Ishikawa (cell line): ENCODE data around the gene CNTNAP2.

ENCODE experiments used
- CEBPB ChIP-seq: IDR thresholded peaks from 2 replicates; pipeline ENCODE4 v1.6.1; 2012
- CREB1 ChIP-seq: IDR thresholded peaks from 2 replicates; pipeline ENCODE4 v1.6.1; 2012; ENCODE audit warnings: low read depth
- EGR1 ChIP-seq: IDR thresholded peaks from 2 replicates; pipeline ENCODE4 v1.6.1; 2012
- EP300 ChIP-seq: IDR thresholded peaks from 2 replicates; pipeline ENCODE4 v1.6.1; 2012; ENCODE audit warnings: borderline replicate concordance
- FOXM1 ChIP-seq: IDR thresholded peaks from 2 replicates; pipeline ENCODE4 v1.6.1; 2012; ENCODE audit warnings: low read depth, borderline replicate concordance
- MAX ChIP-seq: IDR thresholded peaks from 2 replicates; pipeline ENCODE4 v1.6.1; 2012
- NFIC ChIP-seq: IDR thresholded peaks from 2 replicates; pipeline ENCODE4 v1.6.1; 2012
- RAD21 ChIP-seq: IDR thresholded peaks from 2 replicates; pipeline ENCODE4 v1.6.1; 2012; ENCODE audit warnings: low read depth
- REST ChIP-seq: IDR thresholded peaks from 2 replicates; pipeline ENCODE4 v1.6.1; 2012; ENCODE audit warnings: low read depth, mild to moderate bottlenecking
- TAF1 ChIP-seq: IDR thresholded peaks from 2 replicates; pipeline ENCODE4 v1.6.1; 2012; ENCODE audit warnings: low read depth, mild to moderate bottlenecking
- TCF12 ChIP-seq: IDR thresholded peaks from 2 replicates; pipeline ENCODE4 v1.6.1; 2012; ENCODE audit warnings: low read depth
- TEAD4 ChIP-seq: IDR thresholded peaks from 2 replicates; pipeline ENCODE4 v1.6.1; 2012
- USF1 ChIP-seq: IDR thresholded peaks from 2 replicates; pipeline ENCODE4 v1.6.1; 2012
- YY1 ChIP-seq: IDR thresholded peaks from 2 replicates; pipeline ENCODE4 v1.6.1; 2012; ENCODE audit warnings: low read depth
- ZBTB7A ChIP-seq: IDR thresholded peaks from 2 replicates; pipeline ENCODE4 v1.6.1; 2012; ENCODE audit warnings: low read depth

Gene CNTNAP2

GRCh38 chr7:147321504-147321903 is 1204.9 kb downstream of the CNTNAP2 start:
- TF ChIP-seq TCF12 (no peak), REST (no peak), CEBPB (no peak), USF1 (no peak), YY1 (no peak), TAF1 (no peak), EGR1 (no peak), MAX (no peak), CREB1 (no peak), ZBTB7A (no peak), NFIC (no peak), TEAD4 (no peak), EP300 (no peak), RAD21 (no peak), FOXM1 (no peak)

- TF ChIP-seq FOXM1: no peak
- no peak for TF ChIP-seq NFIC
- no peak for TF ChIP-seq REST
- no peak for TF ChIP-seq ZBTB7A
- no peak for TF ChIP-seq CEBPB
- TF ChIP-seq EP300: no peak
- no peak for TF ChIP-seq TEAD4
- no peak for TF ChIP-seq YY1
- no peak for TF ChIP-seq CREB1
- TF ChIP-seq TCF12: no peak
- TF ChIP-seq USF1: no peak
- TF ChIP-seq EGR1: no peak
- no peak for TF ChIP-seq MAX
- TF ChIP-seq TAF1: no peak
- TF ChIP-seq RAD21: no peak
Measured at GRCh38 chr7:147332988-147333387, 1216.4 kb downstream of the CNTNAP2 start.

GRCh38 chr7:147363101-147363500 is 1246.5 kb downstream of the CNTNAP2 start:
- TF ChIP-seq ZBTB7A: no peak

- TF ChIP-seq EP300: no peak
- no peak for TF ChIP-seq FOXM1
- no peak for TF ChIP-seq TCF12
- TF ChIP-seq NFIC: no peak
- TF ChIP-seq EGR1: no peak
- TF ChIP-seq ZBTB7A: no peak
- no peak for TF ChIP-seq USF1
- no peak for TF ChIP-seq CEBPB
- no peak for TF ChIP-seq REST
- TF ChIP-seq TEAD4: no peak
- no peak for TF ChIP-seq TAF1
- no peak for TF ChIP-seq CREB1
Measured at GRCh38 chr7:147376192-147376591, 1259.6 kb downstream of the CNTNAP2 start.
